HCT116 (cell line): ENCODE results near the gene EPGN. TPM values are rescaled to one million over a fixed set of nuclear protein-coding genes. Genes with fewer than 3 reads are reported as not detected.

ENCODE experiments used
- ATAC-seq: fragments of 200-7000 bp; cut with Tn5 transposase; 2 replicates; pipeline ENCODE4 v1.9.1; 2020; ENCODE audit warnings: mild to moderate bottlenecking, moderate library complexity
- BruUV-seq: library from RNA; stranded (reverse); fragments of 400-500 nt; replicated peaks from 2 replicates; lab custom pipeline; 2021; lab: Mats Ljungman, UMichigan
- CTCF ChIA-PET: fragments of 300-600 bp; sonication (Branson Sonifier 250); formaldehyde crosslinking; loops from one replicate; lab custom pipeline; 2021; ENCODE audit warnings: antibody characterized with exemption; lab: Charles Lee
- POLR2A ChIA-PET: fragments of 300-600, 350-600 bp; sonication (Branson Sonifier 250); formaldehyde crosslinking; loops from one replicate; lab custom pipeline; 2021; ENCODE audit warnings: antibody characterized with exemption; lab: Charles Lee
- RAD21 ChIA-PET, 2 experiments: fragments of 300-600 bp; sonication (Branson Sonifier 250); formaldehyde crosslinking; loops; one replicate each; lab custom pipeline; 2023; ENCODE audit warnings: low total read pairs in 2 of 2; ENCODE audit not compliant: uncharacterized antibody in 2 of 2, unreplicated experiment in 2 of 2, low non-redundant PET in 1 of 2; lab: Charles Lee
- DNase-seq: peaks from one replicate; pipeline ENCODE4 v3.0.0-alpha.2; 2010; ENCODE audit warnings: low read depth, low spot score
- H2AFZ ChIP-seq: fragments of 200-600 bp; shearing (Covaris generic), sonication (generic); 2 replicates; pipeline ENCODE4 v1.6.1; 2017; ENCODE audit warnings: low read depth, mixed run types, mixed read lengths, antibody characterized with exemption, low read length; ENCODE audit not compliant: poor library complexity, severe bottlenecking
- H3K27ac ChIP-seq: 2 replicates; pipeline ENCODE4 v1.5.1; 2012; ENCODE audit warnings: low read depth, low read length
- H3K27me3 ChIP-seq: fragments of 200-600 bp; sonication (generic); 2 replicates; pipeline ENCODE4 v1.6.1; 2016; ENCODE audit warnings: mixed run types, low read length, mixed read lengths; ENCODE audit not compliant: insufficient read depth
- H3K36me3 ChIP-seq, 2 experiments: fragments of 200-500 bp in 1 of 2; fragments of 200-600 bp in 1 of 2; sonication (Bioruptor generic) in 1 of 2; sonication (generic) in 1 of 2; 2 replicates each; pipeline versions ENCODE4 v1.5.1 to v1.6.1; 2014 to 2016; ENCODE audit warnings: low read length in 2 of 2, inconsistent platforms in 1 of 2, mixed read lengths in 1 of 2, mixed run types in 1 of 2; ENCODE audit not compliant: insufficient read depth in 2 of 2, control insufficient read depth in 1 of 2
- H3K4me1 ChIP-seq, 2 experiments: fragments of 200-600 bp in 1 of 2; sonication (generic) in 1 of 2; 2 replicates each; pipeline versions ENCODE4 v1.5.1 to v1.6.1; 2012 to 2017; ENCODE audit warnings: low read length in 2 of 2, inconsistent platforms in 1 of 2, mild to moderate bottlenecking in 1 of 2, mixed read lengths in 1 of 2, mixed run types in 1 of 2, moderate library complexity in 1 of 2; ENCODE audit not compliant: insufficient read depth in 2 of 2, control insufficient read depth in 1 of 2
- H3K4me2 ChIP-seq: fragments of 200-600 bp; sonication (generic); 2 replicates; pipeline ENCODE4 v1.6.1; 2017; ENCODE audit warnings: mixed run types, low read length, mixed read lengths
- H3K4me3 ChIP-seq, 2 experiments: fragments of 200-600 bp in 1 of 2; sonication (generic) in 1 of 2; replicated peaks in 1 of 2; 2 replicates each; pipeline ENCODE4 v1.5.1; 2011 to 2016; ENCODE audit warnings: low read length in 2 of 2, control low read depth in 1 of 2, low read depth in 1 of 2, mild to moderate bottlenecking in 1 of 2, mixed read lengths in 1 of 2, mixed run types in 1 of 2
- H3K79me2 ChIP-seq: fragments of 200-600 bp; sonication (generic); 2 replicates; pipeline ENCODE4 v1.6.1; 2017; ENCODE audit warnings: mild to moderate bottlenecking, mixed run types, low read length, moderate library complexity, mixed read lengths; ENCODE audit not compliant: insufficient read depth
- H3K9ac ChIP-seq: fragments of 200-600 bp; sonication (generic); 2 replicates; pipeline ENCODE4 v1.6.1; 2016; ENCODE audit warnings: low read length, mixed read lengths
- H3K9me2 ChIP-seq: fragments of 200-600 bp; sonication (generic), shearing (Covaris generic); 2 replicates; pipeline ENCODE4 v1.6.1; 2017; ENCODE audit warnings: mixed run types, mild to moderate bottlenecking, moderate library complexity; ENCODE audit not compliant: insufficient read depth
- H3K9me3 ChIP-seq, 2 experiments: fragments of 200-500 bp in 1 of 2; fragments of 200-600 bp in 1 of 2; sonication (Bioruptor generic) in 1 of 2; sonication (generic) in 1 of 2; 2 replicates each; pipeline ENCODE4 v1.6.1; 2014 to 2017; ENCODE audit warnings: low read length in 2 of 2, mixed read lengths in 2 of 2, inconsistent platforms in 1 of 2, low read depth in 1 of 2, mild to moderate bottlenecking in 1 of 2, mixed run types in 1 of 2, moderate library complexity in 1 of 2; ENCODE audit not compliant: control insufficient read depth in 1 of 2, insufficient read depth in 1 of 2
- H4K20me1 ChIP-seq: fragments of 200-600 bp; sonication (generic), shearing (Covaris generic); 2 replicates; pipeline ENCODE4 v1.6.1; 2017; ENCODE audit warnings: mixed run types, mild to moderate bottlenecking, moderate library complexity; ENCODE audit not compliant: insufficient read depth
- CEBPB ChIP-seq: IDR thresholded peaks from 2 replicates; pipeline ENCODE4 v1.6.1; 2012; ENCODE audit warnings: low read depth
- POLR2AphosphoS5 ChIP-seq: IDR thresholded peaks from 2 replicates; pipeline ENCODE4 v1.6.1; 2011; ENCODE audit warnings: mild to moderate bottlenecking, low read depth, low read length, moderate library complexity
- SP1 ChIP-seq: IDR thresholded peaks from 2 replicates; pipeline ENCODE4 v1.6.1; 2012; ENCODE audit warnings: low read depth
- SRF ChIP-seq: IDR thresholded peaks from 2 replicates; pipeline ENCODE4 v1.6.1; 2012; ENCODE audit warnings: low read depth
- TCF7L2 ChIP-seq: IDR thresholded peaks from 2 replicates; pipeline ENCODE4 v1.7.0; 2011; ENCODE audit warnings: borderline replicate concordance, inconsistent platforms; ENCODE audit not compliant: insufficient read depth, insufficient read length; ENCODE audit errors: extremely low read depth
- ZBTB33 ChIP-seq: IDR thresholded peaks from 2 replicates; pipeline ENCODE4 v1.6.1; 2011; ENCODE audit warnings: mild to moderate bottlenecking, low read length, moderate library complexity; ENCODE audit not compliant: insufficient replicate concordance; ENCODE audit errors: extremely low read depth
- ZFX ChIP-seq: fragments of 450-650 bp; IDR thresholded peaks from 2 replicates; pipeline ENCODE4 v1.6.1; 2017
- ZNF274 ChIP-seq: fragments of 200-500 bp; sonication (Bioruptor generic); IDR thresholded peaks from 2 replicates; pipeline ENCODE4 v1.6.1; 2014; ENCODE audit warnings: mild to moderate bottlenecking, low read depth, low read length, inconsistent platforms
- intact Hi-C: fragments of 100-400 bp; cut with micrococcal nuclease; formaldehyde crosslinking; loops from 2 replicates; pipeline ENCODE4 v1.10.0; 2022
- total RNA-seq: library from RNA; stranded (reverse); gene quantifications from one replicate; pipeline ENCODE4 v1.2.1, GENCODE V29; 2021; ENCODE audit not compliant: unreplicated experiment

The EPGN gene
- total RNA-seq, 1 experiment from 2014 or later, result 1.5 TPM

GRCh38 chr4:74328501-74328900 lies 20.2 kb downstream of the EPGN start:
- ATAC-seq, result no peak
- intact Hi-C loops, result loop anchor here (10.0 kb wide), 1 partner anchor 956 kb away; no protein-coding TSS in a partner anchor
- POLR2A ChIA-PET, result interaction anchor here (1.1 to 1.3 kb wide), 2 partner anchors 10 to 36 kb away, joined by 3 to 4 read pairs; partner anchors contain the start of gene EREG

DNA sequence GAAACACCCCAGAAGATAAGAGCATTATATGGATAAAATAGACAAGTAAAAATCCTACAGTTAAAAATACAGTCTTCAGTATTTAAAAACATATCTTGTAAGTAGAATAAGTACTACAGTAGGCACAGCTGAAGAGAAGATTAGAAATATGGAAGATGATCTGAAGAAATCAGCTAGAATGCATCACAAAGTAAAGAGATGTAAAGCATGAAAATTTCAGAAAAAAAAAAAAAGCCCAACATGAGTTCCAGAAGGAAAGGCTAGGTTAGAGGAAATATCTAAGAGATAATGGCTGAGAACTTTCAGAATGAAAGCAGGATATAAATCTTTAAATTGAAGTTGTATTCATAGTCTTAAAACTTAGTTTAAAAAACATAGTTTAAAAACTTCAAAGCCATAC lies 21.0 kb downstream of the EPGN start:
- ChIA-PET RAD21 (interaction anchor here in 1 of 2 experiments (0.7 kb wide), 1 partner anchor 17 kb away, joined by 3 read pairs; no protein-coding TSS in a partner anchor), CTCF (interaction anchor here (1.3 kb wide), 1 partner anchor 8 kb away, joined by 4 read pairs; no protein-coding TSS in a partner anchor), POLR2A (no interaction called here)
- H3K9me3 ChIP-seq, result no peaks in the 10 kb centered on the region
- peaks cover 4 to 51% of the 10 kb centered on the region in 2 experiments; a peak in 3 of 4 replicates for H3K4me1 ChIP-seq
- no peak overlapping the region for H3K27ac ChIP-seq
- TF ChIP-seq ZBTB33 (no peak), CEBPB (no peak), SP1 (no peak), TCF7L2 (no peak), POLR2AphosphoS5 (no peak), SRF (no peak)
- no TSS peak for BruUV-seq
- H3K36me3 ChIP-seq, result no peaks in the 10 kb centered on the region
- H3K79me2 ChIP-seq, result no peaks in the 10 kb centered on the region
- no peak overlapping the region for H2AFZ ChIP-seq
- no peak overlapping the region for H3K4me2 ChIP-seq
- no peaks in the 10 kb centered on the region for H3K27me3 ChIP-seq
- H3K4me3 ChIP-seq, result no peak overlapping the region
- intact Hi-C loops, result loop anchor here (10.0 kb wide), 1 partner anchor 955 kb away; no protein-coding TSS in a partner anchor
- no peaks in the 10 kb centered on the region; the same call in 1 of the 2 replicates for H3K9me2 ChIP-seq
- ATAC-seq (no peak), DNase-seq (no peak)
- no peak overlapping the region for H3K9ac ChIP-seq
- H4K20me1 ChIP-seq, result no peaks in the 10 kb centered on the region

More at GRCh38 chr4:74328501-74328900, 20.2 kb downstream of the EPGN start:
- Histone ChIP-seq H3K27me3 (no peaks in the 10 kb centered on the region), H4K20me1 (no peaks in the 10 kb centered on the region), H3K9me3 (no peaks in the 10 kb centered on the region), H3K4me1 (peaks cover 6 to 59% of the 10 kb centered on the region in 2 experiments; a peak in 3 of 4 replicates), H3K9ac (no peak overlapping the region), H3K79me2 (no peaks in the 10 kb centered on the region), H3K9me2 (no peaks in the 10 kb centered on the region; the same call in 1 of the 2 replicates), H3K4me2 (no peak overlapping the region), H3K36me3 (no peaks in the 10 kb centered on the region), H2AFZ (no peak overlapping the region), H3K4me3 (no peak overlapping the region), H3K27ac (no peak overlapping the region)
- RAD21 ChIA-PET, result no interaction called here
- CTCF ChIA-PET, result no interaction called here
- no TSS peak for BruUV-seq
- TF ChIP-seq ZFX (no peak), ZNF274 (no peak)
- no peak for DNase-seq
